ENCODE data around the gene GALNT2. TPM values are rescaled to one million over a fixed set of nuclear protein-coding genes. Genes with fewer than 3 reads are reported as not detected.

The GALNT2 gene
- total RNA-seq, 1 donor from 2014 or later: 60.7 TPM

DNA sequence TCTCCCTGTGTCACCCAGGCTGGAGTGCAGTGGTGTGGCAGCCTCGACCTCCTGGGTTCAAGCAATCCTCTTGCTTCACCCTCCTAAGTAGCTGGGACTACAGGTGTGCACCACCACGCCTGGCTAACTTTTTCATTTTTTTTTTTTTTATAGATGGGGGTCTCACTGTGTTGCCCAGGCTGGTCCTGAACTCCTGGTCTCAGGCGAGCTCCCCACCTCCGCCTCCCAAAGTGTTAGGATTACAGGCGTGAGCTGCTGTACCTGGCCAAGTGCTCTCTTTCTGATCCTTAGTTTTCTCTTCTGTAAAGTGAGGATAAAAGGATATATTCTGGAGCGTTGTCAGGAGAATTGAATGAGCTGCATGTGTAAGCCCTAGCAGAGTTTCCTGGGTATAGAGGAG, 68.7 kb downstream of the GALNT2 start:
- TF ChIP-seq CTCF (IDR thresholded peaks at IDR 0.05; ENCODE audit: insufficient read depth, low read length, poor library complexity, severe bottlenecking): no peak
- no peak for DNase-seq (ENCODE audit: low read depth)
- Histone ChIP-seq H3K27me3 (ENCODE audit: control insufficient read depth, insufficient read depth, low read length) (no peaks in the 10 kb centered on the region), H3K36me3 (ENCODE audit: control insufficient read depth, insufficient read depth, low read length) (no peaks in the 10 kb centered on the region), H3K4me3 (ENCODE audit: low read depth, low read length) (no peak overlapping the region)

- no peak for TF ChIP-seq CTCF (IDR thresholded peaks at IDR 0.05; ENCODE audit: insufficient read depth, low read length, poor library complexity, severe bottlenecking)
- no peak for DNase-seq (ENCODE audit: low read depth)
- no peak overlapping the region for H3K4me3 ChIP-seq (ENCODE audit: low read depth, low read length)
- H3K36me3 ChIP-seq (ENCODE audit: control insufficient read depth, insufficient read depth, low read length): no peaks in the 10 kb centered on the region
- no peaks in the 10 kb centered on the region for H3K27me3 ChIP-seq (ENCODE audit: control insufficient read depth, insufficient read depth, low read length)
Measured at GRCh38 chr1:230136453-230137336, 69.7 kb downstream of the GALNT2 start.

DNA sequence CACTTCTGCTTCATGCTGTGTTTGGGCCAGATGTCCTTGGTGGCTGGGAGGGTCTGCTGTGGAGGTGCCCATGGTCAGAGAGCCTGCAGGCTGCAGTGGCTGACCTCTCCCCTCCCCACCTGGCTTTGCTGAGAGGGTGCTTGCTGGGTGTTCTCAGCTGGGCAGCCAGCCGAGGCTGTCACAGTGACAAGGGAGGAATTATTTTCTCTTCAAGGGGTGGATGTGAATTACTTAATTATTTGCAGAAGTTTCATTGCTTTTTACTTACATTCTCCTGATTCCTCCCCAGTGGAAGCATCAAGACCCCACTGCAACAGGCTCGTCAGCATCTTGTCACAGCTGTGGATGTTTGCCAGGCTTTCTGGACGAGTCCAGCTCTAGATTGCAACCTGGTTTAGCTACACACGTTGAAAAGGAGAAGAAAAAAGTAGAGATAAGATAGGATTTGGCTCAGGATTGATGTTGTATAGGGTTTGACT, 70.3 kb downstream of the GALNT2 start:
- DNase-seq (ENCODE audit: low read depth): no peak
- Histone ChIP-seq H3K27me3 (ENCODE audit: control insufficient read depth, insufficient read depth, low read length) (no peaks in the 10 kb centered on the region), H3K36me3 (ENCODE audit: control insufficient read depth, insufficient read depth, low read length) (no peaks in the 10 kb centered on the region), H3K4me3 (ENCODE audit: low read depth, low read length) (no peak overlapping the region)
- no peak for TF ChIP-seq CTCF (IDR thresholded peaks at IDR 0.05; ENCODE audit: insufficient read depth, low read length, poor library complexity, severe bottlenecking)

GRCh38 chr1:230138561-230139239, 71.7 kb downstream of the GALNT2 start:
- Histone ChIP-seq H3K27me3 (ENCODE audit: control insufficient read depth, insufficient read depth, low read length) (no peaks in the 10 kb centered on the region), H3K36me3 (ENCODE audit: control insufficient read depth, insufficient read depth, low read length) (no peaks in the 10 kb centered on the region), H3K4me3 (ENCODE audit: low read depth, low read length) (no peak overlapping the region)
- no peak for TF ChIP-seq CTCF (IDR thresholded peaks at IDR 0.05; ENCODE audit: insufficient read depth, low read length, poor library complexity, severe bottlenecking)
- DNase-seq (ENCODE audit: low read depth): no peak

- DNase-seq (ENCODE audit: low read depth): no peak
- no peaks in the 10 kb centered on the region for H3K27me3 ChIP-seq (ENCODE audit: control insufficient read depth, insufficient read depth, low read length)
- TF ChIP-seq CTCF (IDR thresholded peaks at IDR 0.05; ENCODE audit: insufficient read depth, low read length, poor library complexity, severe bottlenecking): no peak
- H3K4me3 ChIP-seq (ENCODE audit: low read depth, low read length): no peak overlapping the region
- no peaks in the 10 kb centered on the region for H3K36me3 ChIP-seq (ENCODE audit: control insufficient read depth, insufficient read depth, low read length)
Measured at GRCh38 chr1:230139315-230139714, 72.3 kb downstream of the GALNT2 start.

Data from kidney epithelial cell (primary cell).